GM18526 (cell line): ENCODE data around the gene SSBP1.

Experiments
- POLR2A ChIP-seq: IDR thresholded peaks from 3 replicates; pipeline ENCODE4 v1.6.1; 2011; ENCODE audit not compliant: insufficient read length; ENCODE audit errors: extremely low read depth

The SSBP1 gene

DNA sequence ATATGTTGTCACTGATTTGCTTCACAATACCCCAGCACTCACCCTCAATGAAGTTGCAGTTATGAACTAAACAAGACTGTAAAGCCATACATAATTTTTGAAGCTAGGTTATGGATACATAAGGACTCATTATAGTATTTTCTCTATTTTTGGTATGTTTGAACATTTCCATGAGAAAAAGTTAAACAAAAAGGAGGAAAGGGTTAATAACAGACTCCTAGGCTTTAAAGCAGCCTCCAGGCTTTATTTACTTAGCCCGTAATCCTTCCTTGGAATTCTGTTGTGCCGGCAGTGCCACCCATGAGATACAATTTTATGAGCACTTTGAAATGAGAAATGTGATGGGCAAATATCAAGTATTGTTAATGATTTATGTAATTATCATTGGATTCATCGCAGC lies 34.0 kb upstream of the SSBP1 start:
- no peak for TF ChIP-seq POLR2A

DNA sequence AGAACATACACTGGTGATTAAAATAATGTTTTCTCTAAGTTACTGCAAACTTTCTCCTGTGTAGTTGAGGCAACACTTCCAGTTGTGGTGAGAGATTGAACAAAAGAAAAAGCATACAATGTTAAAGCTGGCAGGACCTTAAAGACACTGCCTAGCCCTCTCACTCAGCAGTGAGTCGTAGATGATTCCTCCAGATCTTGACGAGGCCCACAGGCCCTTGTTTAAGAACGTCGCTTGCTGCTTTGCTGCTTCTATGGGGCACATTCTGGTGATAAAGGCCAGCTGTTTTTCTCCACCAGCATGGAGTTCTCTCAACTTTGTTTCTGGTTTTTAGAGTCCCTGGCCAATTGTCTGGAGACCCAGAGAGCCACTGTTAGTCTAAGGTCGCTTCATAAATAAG lies 33.4 kb upstream of the SSBP1 start:
- TF ChIP-seq POLR2A = no peak

DNA sequence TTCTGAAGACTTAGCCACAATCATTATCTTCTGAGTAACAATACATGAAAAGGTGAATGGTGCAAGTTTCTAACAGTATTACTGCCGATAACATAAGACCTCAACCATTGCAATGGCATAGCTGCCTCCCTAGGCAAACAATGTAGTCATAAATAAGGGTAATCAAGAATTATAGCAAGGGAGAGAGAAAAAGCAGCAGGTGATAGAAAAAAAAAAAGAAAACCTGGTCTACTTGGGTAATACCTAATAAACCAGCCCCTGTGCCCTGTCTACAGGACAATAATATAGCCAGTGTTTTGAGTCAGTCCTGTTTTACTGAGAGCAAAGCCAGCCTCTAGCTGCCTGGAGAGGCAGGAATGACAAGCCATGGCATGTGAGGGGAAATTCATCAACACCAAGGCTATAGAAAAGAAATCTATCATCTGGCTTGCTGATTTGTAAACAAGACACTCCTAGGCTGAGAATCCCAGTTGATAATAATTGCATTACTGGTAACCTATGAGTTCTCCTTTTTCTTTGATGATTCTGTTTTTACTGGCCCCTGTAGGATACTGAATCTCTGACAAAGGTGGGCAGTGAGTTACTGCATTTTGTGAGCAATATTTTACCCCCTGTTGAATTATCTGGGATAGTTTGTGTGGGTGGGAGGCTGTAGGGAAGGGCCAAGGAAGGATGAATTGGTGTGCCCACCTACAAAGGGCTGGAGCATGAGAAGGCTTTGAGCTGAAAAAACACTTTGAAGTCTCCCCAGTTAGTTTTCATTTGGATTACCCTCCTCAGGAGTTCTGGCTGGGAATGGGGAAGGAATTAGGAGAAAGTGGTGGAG lies 31.7 kb upstream of the SSBP1 start:
- no peak for TF ChIP-seq POLR2A

DNA sequence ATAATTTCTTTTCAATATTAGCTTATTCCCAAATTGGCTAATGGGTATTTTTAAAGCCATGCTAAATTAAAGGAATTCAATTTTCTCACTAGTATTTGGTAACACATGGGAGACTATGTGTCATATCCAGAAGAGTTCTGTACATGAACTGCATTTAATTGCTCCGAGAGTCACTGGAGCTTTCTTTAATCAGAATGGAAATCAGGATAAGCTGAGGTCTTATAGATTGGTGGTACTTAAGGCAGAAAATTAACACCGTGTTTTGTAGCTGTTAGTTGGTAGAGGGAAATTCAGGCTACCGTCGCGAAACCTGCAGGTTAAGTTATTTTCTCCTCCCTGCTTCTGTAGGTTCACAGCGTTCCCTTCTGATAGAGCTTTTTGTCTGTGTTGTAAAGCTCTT lies 29.8 kb upstream of the SSBP1 start, which contains the start of gene WEE2:
Gene WEE2 (plus strand): TSS at position 3 of the 400 bp plus-strand sequence. CDS start 406 bp downstream, outside the sequence.
- no peak for TF ChIP-seq POLR2A

DNA sequence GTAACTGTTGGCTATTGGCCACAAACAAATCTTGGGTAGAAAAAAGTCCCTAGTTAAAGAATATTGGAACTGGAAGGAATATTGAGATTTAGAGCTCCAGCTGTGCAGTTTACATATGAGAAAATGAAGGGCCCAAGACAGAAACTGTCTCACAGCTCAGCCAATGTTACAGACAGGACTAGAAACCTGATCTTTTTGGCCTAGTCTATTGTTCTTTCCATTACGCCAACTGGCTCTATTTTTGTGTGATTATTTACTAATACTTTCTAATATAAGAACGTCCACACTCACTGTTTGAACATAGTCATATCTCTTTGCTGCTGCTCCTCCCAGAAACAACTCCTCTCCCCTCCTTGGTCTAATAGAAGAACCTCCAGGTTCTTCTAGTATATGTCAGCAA lies 28.8 kb upstream of the SSBP1 start:
- no peak for TF ChIP-seq POLR2A

DNA sequence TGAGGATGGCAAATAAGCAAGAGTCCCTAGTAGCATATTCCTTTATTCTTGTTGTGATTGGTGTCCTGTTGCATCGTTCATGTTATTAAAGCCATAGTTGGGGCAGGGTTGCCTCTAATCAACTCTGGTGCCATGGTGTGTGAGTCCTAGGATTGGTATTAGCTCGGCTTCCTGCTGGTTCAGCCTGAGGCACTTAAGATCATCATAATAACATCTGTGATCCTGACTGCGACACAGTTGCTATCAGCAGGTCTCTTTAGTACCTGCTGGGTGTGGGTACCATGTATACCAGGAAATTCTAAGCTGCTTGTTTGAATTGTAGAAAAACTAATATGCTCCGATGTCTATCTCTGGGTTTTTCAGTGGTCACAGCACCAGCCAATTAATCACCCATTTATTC lies 28.4 kb upstream of the SSBP1 start:
- TF ChIP-seq POLR2A = no peak

DNA sequence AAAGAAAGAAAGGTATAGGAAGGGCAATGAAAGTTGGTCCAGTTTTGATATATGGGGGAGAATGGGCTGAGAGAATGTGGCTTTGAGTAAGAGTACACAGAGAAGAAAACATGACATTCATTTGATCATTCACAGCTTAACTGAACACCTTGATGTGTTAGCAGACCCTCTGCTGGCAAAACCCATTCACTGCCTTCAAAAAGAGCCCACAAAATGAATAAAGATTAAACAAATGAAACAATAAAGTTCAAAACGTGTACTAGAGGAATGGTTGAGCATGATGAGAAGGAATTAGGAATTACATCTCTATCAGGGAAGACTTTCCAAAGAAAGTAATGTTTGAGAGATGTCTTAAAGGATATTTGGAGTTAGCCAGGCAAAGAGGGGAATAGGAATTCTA lies 27.9 kb upstream of the SSBP1 start:
- no peak for TF ChIP-seq POLR2A

DNA sequence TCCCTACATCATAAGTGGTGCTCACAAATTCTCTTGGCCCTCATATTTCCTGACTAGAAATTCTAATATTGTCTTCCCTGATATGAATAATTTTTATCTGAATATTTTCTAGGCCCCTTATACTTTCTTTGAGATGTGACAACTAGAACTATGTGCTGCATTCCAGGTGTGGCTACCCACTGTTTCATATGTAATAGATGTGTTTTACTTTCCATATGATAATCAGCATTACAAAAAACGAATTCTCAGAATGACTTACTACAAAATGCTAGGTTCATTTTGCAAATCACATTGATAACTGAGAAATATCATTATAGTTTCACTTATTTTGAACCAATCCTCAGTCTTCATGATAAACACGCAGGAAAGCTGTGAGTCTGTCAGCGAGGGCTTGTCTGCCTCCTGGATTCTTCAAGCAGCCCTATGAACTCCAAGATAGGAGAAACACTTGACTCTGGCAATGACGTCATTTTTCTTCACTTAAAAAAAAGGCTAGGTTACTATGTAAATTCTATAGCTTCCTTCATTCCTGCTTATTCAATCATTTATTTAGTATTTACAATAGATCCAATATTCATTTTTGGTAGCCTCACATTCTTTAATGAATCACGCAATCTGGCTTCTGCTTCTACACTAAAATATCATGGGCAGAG lies 25.4 kb upstream of the SSBP1 start:
- no peak for TF ChIP-seq POLR2A

DNA sequence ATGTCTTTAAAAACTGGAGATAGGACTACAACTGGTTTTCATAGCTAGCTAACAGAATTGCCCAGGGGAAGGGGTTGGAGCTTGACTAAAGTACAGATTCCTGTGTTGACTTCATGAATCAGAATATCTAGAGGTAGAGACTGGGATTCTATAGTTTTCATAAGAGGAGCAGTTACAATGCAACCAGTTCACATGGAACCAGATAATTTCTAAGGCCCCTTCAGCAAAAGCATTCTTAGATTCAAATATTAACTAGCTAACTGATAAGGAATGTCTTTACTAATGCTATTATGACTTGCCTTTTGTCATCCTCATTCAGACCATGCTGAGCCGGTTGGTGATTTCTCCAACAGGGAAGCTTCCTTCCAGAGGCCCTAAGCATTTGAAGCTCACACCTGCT lies 24.3 kb upstream of the SSBP1 start:
- TF ChIP-seq POLR2A = no peak

DNA sequence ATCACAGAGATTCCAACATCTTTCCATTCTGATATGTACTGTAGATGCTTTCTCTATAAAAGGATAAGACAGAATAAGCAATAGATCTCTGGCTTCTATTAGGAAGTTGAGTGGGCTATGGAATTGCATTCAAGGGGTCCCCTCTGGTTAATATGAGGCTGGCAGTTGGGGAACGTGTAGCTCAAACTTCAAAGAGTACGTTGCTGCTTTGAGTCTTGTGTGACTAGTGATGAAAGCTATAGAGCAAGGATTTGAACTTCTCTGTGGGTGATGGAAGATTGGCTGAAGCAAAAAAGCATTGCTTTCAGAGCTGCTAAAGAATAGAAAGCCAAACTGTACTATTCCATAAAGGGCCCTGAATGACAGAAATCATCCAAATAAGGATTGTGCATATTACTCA lies 23.6 kb upstream of the SSBP1 start:
- TF ChIP-seq POLR2A = no peak

DNA sequence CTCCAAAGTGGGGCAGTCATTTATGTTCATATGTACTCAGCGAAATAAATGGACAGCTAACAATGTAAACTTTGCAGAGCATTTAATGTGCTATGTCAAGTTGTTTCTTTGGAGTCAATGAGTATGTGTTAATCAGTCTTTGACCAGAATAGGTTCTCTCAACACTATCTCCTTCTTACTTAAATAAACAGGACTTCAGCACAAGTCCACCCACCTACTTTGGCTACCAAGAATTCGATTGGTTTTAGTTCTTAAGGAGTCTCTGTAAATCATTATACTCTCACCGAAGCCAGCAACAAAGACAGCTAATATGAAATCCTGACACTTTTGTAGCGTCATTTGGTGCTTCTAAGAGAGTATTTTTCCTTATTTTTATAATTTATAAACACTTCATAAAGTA lies 23.1 kb upstream of the SSBP1 start:
- TF ChIP-seq POLR2A = no peak

DNA sequence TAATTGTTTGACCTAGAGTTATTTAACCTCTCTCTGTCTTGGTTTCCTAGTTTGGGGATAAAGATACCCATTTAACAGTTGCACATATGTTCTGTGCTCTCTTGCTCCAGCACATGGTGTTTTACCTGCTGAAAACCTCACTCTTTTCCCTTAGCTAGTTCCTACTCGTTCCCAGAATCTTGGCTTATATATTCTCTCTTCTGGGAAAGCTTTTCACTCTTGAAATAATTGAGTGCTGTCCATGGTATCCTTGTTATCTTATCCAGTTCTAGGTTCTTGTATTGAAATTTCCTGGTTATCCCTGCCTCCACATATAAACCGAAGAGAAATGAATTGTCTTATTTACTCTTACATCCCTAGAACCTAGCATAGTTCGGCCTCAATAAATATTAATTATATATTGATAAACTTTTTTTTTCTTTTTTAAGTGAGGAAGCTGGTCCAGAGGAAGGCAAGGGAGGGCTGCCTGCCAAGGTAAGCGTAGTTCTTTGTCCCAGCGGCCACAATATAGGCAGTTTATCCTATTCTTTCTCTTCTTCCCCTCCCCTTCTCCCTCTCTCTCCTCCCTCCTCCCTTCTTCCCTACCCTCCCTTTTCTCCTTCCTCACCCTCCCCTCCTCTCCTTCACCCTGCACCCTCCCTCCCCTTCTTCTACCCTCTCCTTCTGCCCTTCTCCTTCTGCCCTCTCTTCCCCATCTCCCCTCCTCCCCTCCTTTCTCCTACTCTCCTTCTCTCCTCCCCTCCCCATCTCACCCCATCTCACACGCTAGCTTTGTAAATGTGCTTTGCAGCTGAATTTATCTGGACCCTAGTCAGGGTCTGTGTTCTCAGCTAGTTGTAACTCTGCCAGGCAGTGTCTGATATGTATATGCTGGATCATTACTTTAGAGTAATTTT lies 22.1 kb upstream of the SSBP1 start:
- TF ChIP-seq POLR2A = no peak

DNA sequence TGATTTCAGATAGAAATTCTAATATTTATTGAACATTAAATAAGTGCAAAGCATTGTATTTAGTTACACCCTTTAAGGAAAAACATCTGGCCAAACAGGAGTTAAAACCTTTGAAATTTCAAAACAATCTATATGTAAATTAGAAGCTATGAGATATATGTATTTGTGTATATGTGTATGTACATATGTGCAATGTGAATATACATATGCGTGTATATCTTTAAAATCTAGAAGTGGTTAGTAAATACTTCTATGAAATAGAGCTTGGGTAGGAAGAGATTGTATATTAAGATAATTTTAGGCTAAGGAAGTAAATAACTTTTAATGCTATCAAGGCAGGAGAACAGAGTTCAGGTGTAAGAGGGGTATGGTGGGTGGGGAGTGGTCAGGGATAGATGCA lies 20.7 kb upstream of the SSBP1 start:
- no peak for TF ChIP-seq POLR2A

DNA sequence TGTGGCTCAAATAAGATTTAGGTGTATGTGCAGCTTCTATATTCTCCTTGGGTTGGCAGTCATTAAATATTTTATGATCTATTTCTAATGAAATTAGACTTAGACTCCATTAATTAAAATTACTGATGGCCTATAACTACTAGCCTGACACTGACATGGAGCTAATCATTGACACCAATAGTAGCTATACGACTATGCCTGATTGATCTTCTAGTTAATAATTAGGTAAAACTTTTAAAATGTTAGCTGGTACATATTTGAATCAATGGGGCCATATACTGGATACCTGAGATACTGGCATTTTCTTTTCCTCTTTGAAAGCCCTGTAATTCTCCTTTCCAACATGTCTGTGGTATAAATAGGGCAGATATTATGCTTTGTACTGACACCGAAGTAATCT lies 15.6 kb upstream of the SSBP1 start:
- TF ChIP-seq POLR2A = no peak

DNA sequence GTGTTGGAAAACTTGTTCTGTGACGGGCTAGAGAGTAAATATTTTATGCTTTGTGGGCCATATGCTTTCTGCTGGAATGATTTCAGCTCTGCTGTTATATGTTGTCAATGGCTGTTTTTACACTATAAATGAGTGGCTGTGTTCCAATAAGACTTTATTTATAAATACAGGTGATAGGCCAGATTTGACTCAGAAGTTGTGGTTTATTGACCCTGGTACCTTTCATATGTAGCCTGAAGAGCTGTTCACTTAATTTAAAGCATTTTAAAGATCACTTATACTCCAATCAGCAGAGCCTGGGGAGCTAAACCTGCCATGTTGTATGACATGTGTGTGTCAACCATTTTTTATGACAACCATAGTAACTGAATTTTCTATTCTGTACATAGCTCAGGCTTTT lies 9.1 kb upstream of the SSBP1 start:
- no peak for TF ChIP-seq POLR2A

DNA sequence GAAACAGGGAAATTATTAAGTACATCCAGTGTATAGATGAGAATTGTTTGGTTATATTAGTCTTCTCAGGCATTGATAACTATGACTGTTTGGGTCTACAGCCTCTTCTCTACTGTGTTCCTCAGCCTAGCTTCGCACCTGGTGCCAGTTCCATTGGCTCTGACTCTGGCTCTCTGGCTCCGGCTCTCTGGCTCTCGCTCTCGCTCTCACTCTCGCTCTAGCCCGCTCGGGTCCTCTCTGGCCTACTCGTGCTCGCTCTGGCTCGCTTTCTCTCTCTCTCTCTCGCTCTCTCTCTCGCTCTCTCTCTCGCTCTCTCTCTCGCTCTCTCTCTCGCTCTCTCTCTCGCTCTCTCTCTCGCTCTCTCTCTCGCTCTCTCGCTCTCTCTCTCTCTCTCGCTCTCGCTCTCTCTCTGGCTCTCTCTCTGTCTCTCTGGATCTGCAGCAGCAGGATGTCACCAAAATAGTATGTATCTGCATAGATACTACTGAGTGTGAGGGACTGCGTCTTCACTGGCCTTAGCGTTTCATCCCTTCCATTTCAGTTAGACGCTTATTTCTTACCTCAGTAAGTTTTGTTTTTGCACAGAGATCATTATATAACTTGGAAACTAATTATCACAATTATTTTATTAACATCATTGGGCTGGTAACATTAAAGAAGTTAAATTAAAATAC lies 6.5 kb upstream of the SSBP1 start:
- no peak for TF ChIP-seq POLR2A
